B cell (primary cell): ENCODE measurements around the gene DGKB.

ENCODE experiments used
- EZH2 ChIP-seq: IDR thresholded peaks from 2 replicates; pipeline ENCODE4 v1.6.1; 2012; ENCODE audit warnings: borderline replicate concordance, low read depth, mild to moderate bottlenecking, moderate library complexity, low read length; ENCODE audit not compliant: insufficient read depth, poor library complexity, severe bottlenecking
- TF ChIP-seq, protein P1 (sequence below): fragments of 200-600 bp; IDR thresholded peaks from one replicate; pipeline ENCODE4 v1.8.0; 2022; ENCODE audit warnings: antibody characterized with exemption, mild to moderate bottlenecking

DNA sequence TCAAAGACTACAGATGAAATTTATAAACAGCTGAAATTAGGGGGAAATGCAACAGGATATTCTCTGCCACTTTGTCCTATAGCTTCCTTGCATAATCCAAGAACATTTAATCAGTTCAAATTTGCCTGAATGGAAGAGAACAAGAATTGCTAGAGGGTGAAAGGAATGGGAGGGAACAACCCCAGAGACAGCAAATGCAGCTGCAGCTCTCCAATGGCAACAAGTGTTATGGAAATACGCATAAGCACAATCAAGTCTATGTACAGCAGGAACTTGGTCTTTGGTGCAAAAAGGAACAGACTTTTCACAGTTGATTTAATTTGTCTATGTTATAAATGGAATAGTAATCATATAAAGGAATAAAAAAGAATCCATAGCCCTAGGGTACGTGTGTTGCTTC lies 644.1 kb downstream of the DGKB start:
- TF ChIP-seq EZH2: no peak
- TF ChIP-seq, protein P1, sequence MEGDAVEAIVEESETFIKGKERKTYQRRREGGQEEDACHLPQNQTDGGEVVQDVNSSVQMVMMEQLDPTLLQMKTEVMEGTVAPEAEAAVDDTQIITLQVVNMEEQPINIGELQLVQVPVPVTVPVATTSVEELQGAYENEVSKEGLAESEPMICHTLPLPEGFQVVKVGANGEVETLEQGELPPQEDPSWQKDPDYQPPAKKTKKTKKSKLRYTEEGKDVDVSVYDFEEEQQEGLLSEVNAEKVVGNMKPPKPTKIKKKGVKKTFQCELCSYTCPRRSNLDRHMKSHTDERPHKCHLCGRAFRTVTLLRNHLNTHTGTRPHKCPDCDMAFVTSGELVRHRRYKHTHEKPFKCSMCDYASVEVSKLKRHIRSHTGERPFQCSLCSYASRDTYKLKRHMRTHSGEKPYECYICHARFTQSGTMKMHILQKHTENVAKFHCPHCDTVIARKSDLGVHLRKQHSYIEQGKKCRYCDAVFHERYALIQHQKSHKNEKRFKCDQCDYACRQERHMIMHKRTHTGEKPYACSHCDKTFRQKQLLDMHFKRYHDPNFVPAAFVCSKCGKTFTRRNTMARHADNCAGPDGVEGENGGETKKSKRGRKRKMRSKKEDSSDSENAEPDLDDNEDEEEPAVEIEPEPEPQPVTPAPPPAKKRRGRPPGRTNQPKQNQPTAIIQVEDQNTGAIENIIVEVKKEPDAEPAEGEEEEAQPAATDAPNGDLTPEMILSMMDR: no peak
